NCI-H774 (cell line): ENCODE measurements around the gene NBEA.
"Not testable (repeated sequence)": the region's sequence is repeated elsewhere in the genome, so short reads cannot be mapped to it uniquely, and the experiment has no call there.

Experiments used
- DNase-seq: peaks from one replicate; lab custom pipeline; 2025; lab: John Stamatoyannopoulos, UW

Gene NBEA

GRCh38 chr13:34941835-34942731 is at the start of gene NBEA:
Gene NBEA, plus strand, starts transcription at chr13:34942270. Its CDS starts 551 bp downstream, at chr13:34942821.
- peak; percentile 77 for DNase-seq

- DNase-seq: no peak
Measured at GRCh38 chr13:34894756-34895155, 47.3 kb upstream of the NBEA start.

- no peak for DNase-seq
Measured at GRCh38 chr13:34897220-34897619, 44.9 kb upstream of the NBEA start.

- no peak for DNase-seq
Measured at GRCh38 chr13:34899888-34900287, 42.2 kb upstream of the NBEA start.

GRCh38 chr13:34900288-34900739 is 41.8 kb upstream of the NBEA start:
- DNase-seq: no peak

- DNase-seq: no peak
Measured at GRCh38 chr13:34901572-34901971, 40.5 kb upstream of the NBEA start.

DNA sequence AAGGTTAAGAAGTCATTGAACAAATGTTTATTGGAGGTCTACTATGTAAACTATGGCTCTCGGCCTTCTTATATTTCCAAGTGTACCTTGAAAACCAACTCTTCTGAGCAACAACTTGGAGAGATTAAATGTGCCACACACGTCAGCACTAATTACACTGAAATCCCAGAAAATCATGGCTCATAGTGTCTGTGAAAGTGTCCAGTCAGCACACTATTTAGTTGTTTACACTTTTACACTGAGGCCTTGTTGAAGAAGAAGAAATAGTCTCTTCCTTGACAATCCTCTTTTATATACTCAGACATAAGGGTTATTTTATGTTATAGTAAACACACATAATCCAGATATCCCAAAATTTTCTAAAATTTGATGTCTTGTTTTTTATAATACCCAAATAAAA is 30.9 kb upstream of the NBEA start:
- no peak for DNase-seq

GRCh38 chr13:34913040-34913439 is 29.0 kb upstream of the NBEA start:
- DNase-seq: no peak

GRCh38 chr13:34914416-34914815 is 27.7 kb upstream of the NBEA start:
- DNase-seq: no peak

DNA sequence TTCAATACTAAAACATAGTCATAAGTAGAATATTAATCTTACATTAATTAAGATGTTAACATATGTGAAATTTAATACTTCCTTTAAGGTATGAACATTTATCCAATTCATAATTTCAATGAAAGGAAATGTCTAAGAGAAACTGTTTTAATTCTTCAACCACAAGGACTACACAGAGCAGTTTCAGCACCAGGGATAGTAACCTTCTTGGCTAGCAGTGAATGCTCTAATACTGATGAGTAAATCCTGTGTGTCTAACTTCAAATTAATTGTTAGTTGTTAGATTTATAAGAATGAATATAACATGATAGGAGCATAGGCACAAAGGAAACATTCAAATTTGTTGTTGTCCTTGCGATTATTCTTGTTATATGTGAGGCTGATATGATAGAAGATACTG is 15.6 kb upstream of the NBEA start:
- DNase-seq: no peak

DNA sequence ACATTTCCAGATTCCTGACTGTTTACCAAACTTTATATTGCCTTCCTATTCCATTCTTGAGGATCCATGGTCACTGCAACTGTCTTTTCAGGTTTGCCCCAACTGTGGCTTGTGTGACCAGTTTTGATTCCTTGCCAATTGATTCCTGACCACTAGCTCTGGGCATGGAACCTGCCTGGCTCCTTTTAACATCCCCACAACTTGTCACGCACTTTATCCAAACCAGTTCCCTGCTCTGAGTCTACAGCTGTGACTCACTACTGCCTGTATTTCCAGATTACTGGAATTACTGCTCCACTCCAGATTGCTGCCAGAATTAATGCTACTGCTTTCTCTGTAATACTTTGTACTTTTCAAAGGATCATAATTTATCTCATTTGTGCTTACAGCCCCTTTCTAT is 13.4 kb upstream of the NBEA start:
- DNase-seq: not testable (repeated sequence)

GRCh38 chr13:34931572-34931971 is 10.5 kb upstream of the NBEA start:
- no peak for DNase-seq

- no peak for DNase-seq
Measured at GRCh38 chr13:34933349-34933748, 8.7 kb upstream of the NBEA start.

GRCh38 chr13:34933786-34934185 is 8.3 kb upstream of the NBEA start:
- DNase-seq: no peak

GRCh38 chr13:34935841-34936240 is 6.2 kb upstream of the NBEA start:
- DNase-seq: no peak

DNA sequence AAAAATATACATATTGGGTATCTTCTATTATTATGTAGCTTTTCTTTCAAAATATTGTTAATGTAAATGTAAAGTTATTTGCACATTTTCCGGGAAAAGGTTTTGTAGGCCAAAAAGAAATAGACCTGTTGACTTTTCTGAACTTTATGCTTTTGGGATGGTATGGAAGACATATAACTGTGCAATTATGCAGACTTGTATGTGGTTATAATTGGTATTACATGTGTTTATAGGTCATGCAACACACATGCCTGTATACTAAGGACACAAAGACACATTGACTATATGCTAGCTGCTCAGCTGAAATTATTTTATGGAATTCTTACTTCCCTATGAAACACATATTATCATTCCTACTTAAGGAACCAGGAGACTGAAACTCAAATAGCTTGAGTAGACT is 2.3 kb upstream of the NBEA start:
- DNase-seq: no peak

DNA sequence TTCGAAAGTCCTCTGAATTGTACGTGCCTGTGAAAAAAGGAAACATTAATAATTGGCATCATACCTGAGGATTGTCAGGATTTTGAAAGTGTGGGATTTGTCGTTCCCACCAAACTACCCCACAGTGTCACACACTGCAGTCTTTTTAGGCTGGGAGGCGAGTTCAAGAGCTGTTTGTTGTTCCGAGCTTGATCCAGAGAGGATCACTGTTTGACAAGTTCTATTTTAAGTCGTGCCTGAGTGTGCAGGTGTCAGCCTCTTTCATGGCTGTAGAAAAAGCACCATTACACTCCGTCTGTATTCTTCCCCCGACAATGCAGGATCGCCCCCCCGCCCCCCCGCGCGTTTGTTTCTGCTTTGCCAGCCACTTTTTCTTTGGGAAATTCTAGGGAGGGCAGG is 635 bp upstream of the NBEA start:
- no peak for DNase-seq

DNA sequence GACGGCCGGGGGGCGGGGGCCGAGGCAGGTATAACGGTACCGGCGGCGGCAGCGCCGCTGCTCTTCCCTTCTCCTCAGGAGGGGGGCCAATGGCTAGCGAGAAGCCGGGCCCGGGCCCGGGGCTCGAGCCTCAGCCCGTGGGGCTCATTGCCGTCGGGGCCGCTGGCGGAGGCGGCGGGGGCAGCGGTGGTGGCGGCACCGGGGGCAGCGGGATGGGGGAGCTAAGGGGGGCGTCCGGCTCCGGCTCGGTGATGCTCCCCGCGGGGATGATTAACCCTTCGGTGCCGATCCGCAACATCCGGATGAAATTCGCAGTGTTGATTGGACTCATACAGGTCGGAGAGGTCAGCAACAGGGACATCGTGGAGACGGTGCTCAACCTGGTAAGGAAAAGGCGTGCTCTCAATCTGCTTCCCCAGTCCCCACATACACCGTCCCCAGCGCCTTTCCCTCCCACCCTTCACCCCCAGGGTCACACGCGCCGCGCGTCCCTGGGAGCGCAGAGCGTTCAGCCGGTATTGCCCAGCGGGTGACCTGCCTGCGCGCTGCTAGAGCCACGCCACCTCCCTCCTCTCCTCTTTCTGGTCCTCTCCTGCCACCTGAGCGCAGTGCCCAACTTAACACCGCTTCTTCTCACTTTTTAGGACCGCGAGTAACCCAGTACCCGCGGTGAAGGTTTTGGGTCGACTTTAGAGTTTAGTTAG is 814 bp downstream of the NBEA start:
- no peak for DNase-seq

DNA sequence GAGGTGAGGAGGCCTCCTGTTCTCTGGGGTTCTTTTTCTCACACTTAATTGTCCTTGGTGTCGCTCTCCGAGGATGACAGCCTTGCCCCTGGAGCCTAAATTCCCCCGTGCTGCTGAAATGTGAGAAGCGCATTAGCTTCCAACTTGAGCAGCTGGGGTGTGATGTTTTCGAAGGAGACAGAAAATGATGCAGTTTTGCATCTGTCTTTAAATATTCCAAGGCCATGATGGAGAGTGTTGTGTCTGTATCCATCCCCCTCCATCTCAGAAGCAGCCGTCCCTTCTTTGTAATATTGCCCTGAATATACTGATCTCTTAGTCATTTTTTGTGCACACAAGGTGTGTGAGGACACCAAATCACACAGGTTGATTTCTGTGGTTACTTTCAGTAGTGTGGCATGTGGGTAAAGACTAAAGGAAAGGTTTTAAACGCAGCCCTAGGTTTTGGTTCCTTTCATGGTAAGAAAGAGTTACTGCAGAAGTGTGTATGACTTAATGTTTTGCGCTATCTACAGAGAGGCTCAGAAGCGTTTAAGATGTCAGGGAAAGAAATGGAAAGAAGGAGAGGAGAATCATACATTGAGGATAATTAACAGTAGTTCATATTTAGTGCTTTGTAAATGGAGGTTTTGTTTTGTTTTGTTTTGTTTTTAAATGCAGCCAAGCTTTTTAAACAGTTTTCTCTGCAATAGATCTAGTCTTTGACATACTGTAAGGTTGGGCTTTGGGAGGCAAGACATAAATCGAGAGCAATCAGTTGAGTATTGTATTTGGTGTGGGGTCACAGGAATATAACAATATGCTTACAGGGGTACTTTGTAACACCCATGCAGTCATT is 1.6 kb downstream of the NBEA start:
- DNase-seq: no peak

DNA sequence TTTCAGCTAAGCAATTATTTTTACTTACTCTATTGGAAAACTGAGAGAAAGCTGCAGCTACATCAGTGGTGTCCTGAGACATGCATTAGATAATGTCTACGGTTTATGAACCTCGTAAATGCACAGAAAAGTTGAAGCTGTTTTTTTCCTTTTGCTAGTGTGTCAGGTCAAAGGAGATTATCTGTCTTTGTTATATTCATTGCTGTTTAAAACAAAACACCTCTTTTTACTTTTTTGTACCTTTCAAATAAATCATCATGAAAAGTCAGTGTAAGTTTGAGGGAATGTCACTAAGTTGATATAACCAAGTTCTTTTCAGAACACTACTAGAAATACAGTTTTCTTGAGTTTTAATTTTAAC is 2.2 kb downstream of the NBEA start:
- DNase-seq: no peak

- DNase-seq: no peak
Measured at GRCh38 chr13:34944751-34945150, 2.7 kb downstream of the NBEA start.

GRCh38 chr13:34951528-34951927 is 9.5 kb downstream of the NBEA start:
- no peak for DNase-seq
